Measurements from ENCODE around the gene ACTR6. TPM values are rescaled to one million over a fixed set of nuclear protein-coding genes. Genes with fewer than 3 reads are reported as not detected.
A peak's percentile ranks its signal among the peaks of the same experiment; 100 is the strongest.

Gene ACTR6
- total and polyA plus RNA-seq, 2 of the 4 experiments (the other 2 are of a cell fraction), result 9.7 to 10.2 TPM

- TF ChIP-seq MAFK (IDR thresholded peaks at IDR 0.05; ENCODE audit: low read depth, low read length) (no peak), MXI1 (IDR thresholded peaks at IDR 0.05; ENCODE audit: borderline replicate concordance, low read depth, low read length) (no peak)
Measured at GRCh38 chr12:100267603-100268281, 67.1 kb downstream of the ACTR6 start (continued).

DNA sequence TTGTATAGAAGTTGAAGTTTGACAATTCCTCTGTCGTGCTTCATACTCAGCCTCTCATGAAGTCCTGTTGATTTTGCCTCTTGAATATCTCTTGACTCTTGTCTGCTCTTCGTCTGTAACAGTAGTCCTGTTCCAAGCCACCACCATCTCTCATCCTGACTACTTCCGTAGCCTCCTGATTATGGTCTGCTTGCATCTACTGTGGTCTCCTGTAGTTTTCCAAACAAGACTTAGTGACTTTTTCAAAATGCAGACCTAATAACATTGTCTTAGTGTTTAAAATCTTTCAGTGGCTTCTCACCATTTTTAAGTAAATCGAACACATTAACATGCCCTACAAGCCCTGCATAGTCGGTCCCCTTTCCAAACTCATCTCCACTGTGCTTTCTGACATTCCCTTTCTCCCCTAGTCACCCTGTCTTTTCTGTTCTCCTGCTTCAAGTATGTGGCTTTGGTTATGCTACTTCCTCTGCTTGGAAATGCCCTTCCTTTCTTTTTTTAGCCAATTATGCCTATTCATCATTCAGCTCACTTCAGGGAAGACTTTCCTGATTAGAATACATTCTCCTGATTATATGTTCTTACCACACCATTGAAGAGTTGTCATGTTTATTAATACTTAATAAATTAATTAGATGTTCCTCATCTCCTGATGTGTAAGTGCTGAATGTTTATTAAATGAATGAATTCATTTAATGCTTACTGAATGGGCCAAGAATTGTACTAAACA, 68.4 kb downstream of the ACTR6 start:
- Histone ChIP-seq H2AK9ac (replicated peaks; ENCODE audit: low read depth, low read length, poor library complexity) (no peak overlapping the region), H2BK20ac (ENCODE audit: low read depth, low read length) (no peak overlapping the region), H3K79me1 (ENCODE audit: low read depth in 1 of 2, low read length in 2 of 2) (peaks cover 22 to 23% of the 10 kb centered on the region in 2 experiments), H3K4me1 (ENCODE audit: control insufficient read depth, insufficient read depth, low read length) (peaks cover 3% of the 10 kb centered on the region), H3K23ac (ENCODE audit: low read depth, low read length) (peak overlapping the region; percentile 87), H4K91ac (ENCODE audit: insufficient read depth, low read depth, low read length) (no peak overlapping the region), H3K9me1 (ENCODE audit: insufficient read depth, low read length) (0 out of 2 replicates have a peak, but pooled peaks cover 3% of the 10 kb centered on the region), H3K4me3 (ENCODE audit: insufficient read depth, low read depth, low read length) (peak overlapping the region; percentile 89), H3K14ac (replicated peaks; ENCODE audit: low read depth, low read length) (peak overlapping the region; percentile 16; the same call in 1 of the 2 replicates), H4K5ac (ENCODE audit: low read depth, low read length) (peak overlapping the region; percentile 15; the same call in 1 of the 2 replicates), H3K36me3 (ENCODE audit: control insufficient read depth, insufficient read depth, low read length) (no peaks in the 10 kb centered on the region), H2BK5ac (ENCODE audit: low read depth, low read length, poor library complexity, severe bottlenecking) (peak overlapping the region; percentile 52), H2BK15ac (ENCODE audit: low read depth, low read length) (no peak overlapping the region; the same call in 2 of the 3 replicates), H3K56ac (ENCODE audit: extremely low read depth, insufficient read depth, low read length) (no peak overlapping the region), H3K9me3 (ENCODE audit: control insufficient read depth, insufficient read depth, low read length) (no peaks in the 10 kb centered on the region), H4K8ac (ENCODE audit: low read depth in 2 of 2, low read length in 2 of 2) (peak overlapping the region in 1 of 2 experiments; percentile 22; a peak in 1 of 4 replicates), H3K27me3 (ENCODE audit: control insufficient read depth, insufficient read depth, low read length) (no peaks in the 10 kb centered on the region), H4K20me1 (ENCODE audit: insufficient read depth, low read length) (peaks cover 11% of the 10 kb centered on the region), H3K4me2 (ENCODE audit: low read depth, low read length) (peak overlapping the region; percentile 99), H3K27ac (ENCODE audit: insufficient read depth, low read length) (peak overlapping the region; percentile 26; the same call in 1 of the 2 replicates), H2AFZ (replicated peaks; ENCODE audit: low read length, poor library complexity) (no peak overlapping the region), H3K4ac (ENCODE audit: low read depth, low read length) (peak overlapping the region; percentile 52; the same call in 1 of the 2 replicates), H3K18ac (ENCODE audit: low read depth, low read length) (peak overlapping the region; percentile 30; the same call in 1 of the 2 replicates), H3K9ac (ENCODE audit: low read depth, low read length) (peak overlapping the region; percentile 45), H2AK5ac (ENCODE audit: low read depth, low read length) (no peak overlapping the region), H2BK120ac (ENCODE audit: low read depth, low read length) (no peak overlapping the region)
- ChIA-PET CTCF (interaction anchor here (0.6 to 0.7 kb wide), 2 partner anchors 16 to 161 kb away, joined by 3 read pairs; no protein-coding TSS in a partner anchor), POLR2A (ENCODE audit: unreplicated experiment) (no interaction called here)
- DNase-seq, result peak; percentile 15
- intact Hi-C loops (cut with micrococcal nuclease) (loop anchor here (5.0 kb wide), 1 partner anchor 58 kb away; no protein-coding TSS in a partner anchor), dilution Hi-C loops (cut with HindIII; ENCODE audit: low sequenced_read_pairs, unreplicated experiment) (no loop called here), in situ Hi-C loops (cut with MboI; ENCODE audit: low sequenced_read_pairs) (no loop called here)
- no CpG with 5 or more reads among the region's 5 CpGs for WGBS, 2 experiments (ENCODE audit: extremely low coverage in 2 of 2, insufficient read length in 1 of 2)
- no peak for TF ChIP-seq RFX5 (IDR thresholded peaks at IDR 0.05; ENCODE audit: low read depth, low read length)
- TF ChIP-seq CEBPB (IDR thresholded peaks at IDR 0.05; ENCODE audit: low read depth, low read length), result no peak
- no peak for TF ChIP-seq NFE2L2 (IDR thresholded peaks at IDR 0.05; ENCODE audit: low read depth, low read length)
- no peak for TF ChIP-seq CTCF (conservative IDR thresholded peaks at IDR 0.05; ENCODE audit: low read depth, low read length)
- TF ChIP-seq, protein P1, sequence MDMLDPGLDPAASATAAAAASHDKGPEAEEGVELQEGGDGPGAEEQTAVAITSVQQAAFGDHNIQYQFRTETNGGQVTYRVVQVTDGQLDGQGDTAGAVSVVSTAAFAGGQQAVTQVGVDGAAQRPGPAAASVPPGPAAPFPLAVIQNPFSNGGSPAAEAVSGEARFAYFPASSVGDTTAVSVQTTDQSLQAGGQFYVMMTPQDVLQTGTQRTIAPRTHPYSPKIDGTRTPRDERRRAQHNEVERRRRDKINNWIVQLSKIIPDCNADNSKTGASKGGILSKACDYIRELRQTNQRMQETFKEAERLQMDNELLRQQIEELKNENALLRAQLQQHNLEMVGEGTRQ (IDR thresholded peaks at IDR 0.05; ENCODE audit: low read depth, low read length), result no peak
- TF ChIP-seq SMC3 (IDR thresholded peaks at IDR 0.05; ENCODE audit: low read depth, low read length), result no peak
- TF ChIP-seq MAFK (IDR thresholded peaks at IDR 0.05; ENCODE audit: low read depth, low read length), result no peak
- no peak for TF ChIP-seq RAD21 (IDR thresholded peaks at IDR 0.05; ENCODE audit: low read length)
- ATAC-seq (ENCODE audit: low read depth), result no peak
- BruUV-seq (replicated peaks), result TSS peak; percentile 24

Measured in IMR-90 (cell line).